ENCODE measurements around the gene USP36.

DNA sequence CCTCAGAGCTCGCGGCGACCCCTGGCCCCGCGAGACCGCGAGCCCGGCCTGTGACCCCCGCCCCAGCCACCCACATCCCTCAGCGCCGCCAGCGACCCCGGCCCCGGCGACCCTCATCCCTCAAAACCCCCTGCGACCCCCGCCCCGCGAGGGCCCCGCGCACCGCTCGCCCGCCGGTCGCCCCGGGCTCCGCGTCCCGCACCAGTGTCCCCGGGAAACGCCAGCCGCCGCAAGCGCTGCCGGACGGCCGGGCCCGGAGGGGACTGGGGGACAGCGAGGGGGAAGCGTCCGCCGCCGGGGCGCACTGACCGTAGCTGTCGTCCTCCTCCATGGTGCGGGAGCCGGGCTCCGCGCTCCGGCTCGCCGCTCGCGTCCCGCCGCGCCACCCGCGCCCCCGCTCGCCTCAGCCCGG lies 58.7 kb downstream of the USP36 start, which contains the start of gene CYTH1:
- TF ChIP-seq GATA2 (IDR thresholded peaks at IDR 0.05; ENCODE audit: low read depth, low read length) = no peak
- TF ChIP-seq GATA3 (IDR thresholded peaks at IDR 0.05; ENCODE audit: low read depth, low read length) = no peak

All from SH-SY5Y (cell line).